Glomerular visceral epithelial cell (primary cell): ENCODE results near the gene C1QTNF3.
"Not testable (repeated sequence)": the region's sequence is repeated elsewhere in the genome, so short reads cannot be mapped to it uniquely, and the experiment has no call there.

Source experiments
- DNase-seq: peaks from one replicate; pipeline ENCODE4 v3.0.0-alpha.2; 2016; ENCODE audit errors: extremely low spot score

C1QTNF3 gene

GRCh38 chr5:34043099-34043876, at the start of gene C1QTNF3:
C1QTNF3 (minus strand) TSS chr5:34043213; CDS start chr5:34043125, 88 bp downstream.
- no peak for DNase-seq

GRCh38 chr5:34091039-34091438, 48.0 kb upstream of the C1QTNF3 start:
- not testable (repeated sequence) for DNase-seq

GRCh38 chr5:34089802-34090201, 46.8 kb upstream of the C1QTNF3 start:
- DNase-seq = not testable (repeated sequence)

- DNase-seq = not testable (repeated sequence)
Measured at GRCh38 chr5:34087728-34088127, 44.7 kb upstream of the C1QTNF3 start.

GRCh38 chr5:34083898-34084297, 40.9 kb upstream of the C1QTNF3 start:
- not testable (repeated sequence) for DNase-seq

GRCh38 chr5:34079505-34079904, 36.5 kb upstream of the C1QTNF3 start:
- DNase-seq = not testable (repeated sequence)

GRCh38 chr5:34077636-34078035, 34.6 kb upstream of the C1QTNF3 start:
- DNase-seq = not testable (repeated sequence)

GRCh38 chr5:34076719-34077364, 33.8 kb upstream of the C1QTNF3 start:
- DNase-seq = not testable (repeated sequence)

- not testable (repeated sequence) for DNase-seq
Measured at GRCh38 chr5:34074472-34074871, 31.5 kb upstream of the C1QTNF3 start.

- DNase-seq = not testable (repeated sequence)
Measured at GRCh38 chr5:34074071-34074470, 31.1 kb upstream of the C1QTNF3 start.

- not testable (repeated sequence) for DNase-seq
Measured at GRCh38 chr5:34070626-34071025, 27.6 kb upstream of the C1QTNF3 start.

GRCh38 chr5:34064656-34065055, 21.6 kb upstream of the C1QTNF3 start:
- no peak for DNase-seq

GRCh38 chr5:34062419-34062818, 19.4 kb upstream of the C1QTNF3 start:
- DNase-seq = no peak

GRCh38 chr5:34061993-34062392, 19.0 kb upstream of the C1QTNF3 start:
- no peak for DNase-seq

GRCh38 chr5:34059977-34060376, 17.0 kb upstream of the C1QTNF3 start:
- DNase-seq = no peak

- no peak for DNase-seq
Measured at GRCh38 chr5:34058532-34058931, 15.5 kb upstream of the C1QTNF3 start.

- DNase-seq = no peak
Measured at GRCh38 chr5:34057569-34057968, 14.6 kb upstream of the C1QTNF3 start.

GRCh38 chr5:34057118-34057517, 14.1 kb upstream of the C1QTNF3 start:
- DNase-seq = no peak

GRCh38 chr5:34055667-34056066, 12.7 kb upstream of the C1QTNF3 start:
- no peak for DNase-seq

GRCh38 chr5:34054400-34054729, 11.4 kb upstream of the C1QTNF3 start:
- no peak for DNase-seq

GRCh38 chr5:34053571-34054399, 10.8 kb upstream of the C1QTNF3 start:
- DNase-seq = no peak

GRCh38 chr5:34053133-34053532, 10.1 kb upstream of the C1QTNF3 start:
- peak; percentile 71 for DNase-seq
